ENCODE results near the gene BEGAIN.

GRCh38 chr14:100548939-100549338 lies 38.3 kb downstream of the BEGAIN start:
- TF ChIP-seq POLR2AphosphoS5 (IDR thresholded peaks at IDR 0.05) (no peak), EP300 (IDR thresholded peaks at IDR 0.05) (no peak), CTCF (IDR thresholded peaks at IDR 0.05) (no peak), POLR2A (IDR thresholded peaks at IDR 0.05) (no peak)
